K562 (cell line): Measurements from ENCODE around the gene MSI1. TPM values are rescaled to one million over a fixed set of nuclear protein-coding genes. Genes with fewer than 3 reads are reported as not detected.
A peak's percentile ranks its signal among the peaks of the same experiment; 100 is the strongest.

Experiments used
- ARHGAP35 ChIP-seq: fragments of 450-650 bp; IDR thresholded peaks from 2 replicates; pipeline ENCODE4 v1.6.1; 2018; ENCODE audit not compliant: partially characterized antibody
- CTBP1 ChIP-seq: fragments of 450-650 bp; IDR thresholded peaks from 2 replicates; pipeline ENCODE4 v1.6.1; 2016; ENCODE audit warnings: borderline replicate concordance
- DACH1 ChIP-seq: fragments of 450-650 bp; IDR thresholded peaks from 2 replicates; pipeline ENCODE4 v1.6.1; 2018; ENCODE audit not compliant: partially characterized antibody
- ELF1 ChIP-seq: fragments of 200-800 bp; sonication (Bioruptor generic); IDR thresholded peaks from 2 replicates; pipeline ENCODE4 v1.6.1; 2016; ENCODE audit warnings: missing genetic modification characterization, missing compliant biosample characterization
- ELK3 ChIP-seq: fragments of 450-650 bp; formaldehyde crosslinking; IDR thresholded peaks from 2 replicates; pipeline ENCODE4 v1.4.0; 2020; ENCODE audit warnings: mild to moderate bottlenecking
- EWSR1 ChIP-seq: fragments of 450-650 bp; IDR thresholded peaks from 2 replicates; pipeline ENCODE4 v1.6.1; 2018; ENCODE audit warnings: borderline replicate concordance, mild to moderate bottlenecking, low read depth, moderate library complexity; ENCODE audit not compliant: partially characterized antibody
- GABPB1 ChIP-seq: sonication (generic); formaldehyde crosslinking; IDR thresholded peaks from 2 replicates; pipeline ENCODE4 v1.8.0; 2022; ENCODE audit warnings: mild to moderate bottlenecking, missing genetic modification reagents
- GTF2B ChIP-seq: IDR thresholded peaks from 2 replicates; pipeline ENCODE4 v1.6.1; 2011; ENCODE audit not compliant: insufficient read length; ENCODE audit errors: extremely low read depth
- HNRNPH1 ChIP-seq: fragments of 200-400 bp; formaldehyde crosslinking; optimal IDR thresholded peaks from 2 replicates; pipeline ENCODE3; 2017; ENCODE audit warnings: low read depth, mild to moderate bottlenecking, low read length, moderate library complexity
- KLF13 ChIP-seq: fragments of 450-650 bp; IDR thresholded peaks from 2 replicates; pipeline ENCODE4 v1.6.1; 2016; ENCODE audit warnings: missing genetic modification characterization, low read depth, mild to moderate bottlenecking, missing compliant biosample characterization, moderate library complexity, borderline replicate concordance
- MXI1 ChIP-seq: IDR thresholded peaks from 2 replicates; pipeline ENCODE4 v1.6.1; 2011; ENCODE audit warnings: low read depth, mild to moderate bottlenecking, improper control_type of control experiment, low read length
- NCOA1 ChIP-seq: fragments of 450-650 bp; IDR thresholded peaks from 2 replicates; pipeline ENCODE4 v1.6.1; 2016; ENCODE audit warnings: low read depth
- NFYB ChIP-seq: IDR thresholded peaks from 2 replicates; pipeline ENCODE4 v1.6.1; 2011; ENCODE audit warnings: mild to moderate bottlenecking, moderate library complexity; ENCODE audit not compliant: insufficient read length; ENCODE audit errors: extremely low read depth
- NR4A1 ChIP-seq, 2 experiments: fragments of 250-450 bp in 1 of 2; fragments of 450-650 bp in 1 of 2; sonication (Bioruptor Pico) in 1 of 2; IDR thresholded peaks; 2 replicates each; pipeline versions ENCODE4 v1.4.0 to v1.6.1; 2016 to 2020; ENCODE audit warnings: mild to moderate bottlenecking in 2 of 2, missing compliant biosample characterization in 1 of 2, missing genetic modification characterization in 1 of 2, moderate library complexity in 1 of 2
- PHF21A ChIP-seq: fragments of 450-650 bp; IDR thresholded peaks from 2 replicates; pipeline ENCODE4 v1.6.1; 2017; ENCODE audit warnings: low read depth, borderline replicate concordance
- RBFOX2 ChIP-seq: fragments of 200-400 bp; formaldehyde crosslinking; IDR thresholded peaks from 2 replicates; pipeline ENCODE4 v1.6.1; 2017; ENCODE audit warnings: low read depth, mild to moderate bottlenecking, low read length, moderate library complexity
- VEZF1 ChIP-seq: fragments of 200-800 bp; sonication (Bioruptor generic); IDR thresholded peaks from 2 replicates; pipeline ENCODE4 v1.6.1; 2017; ENCODE audit warnings: missing genetic modification characterization, missing compliant biosample characterization
- ZBTB11 ChIP-seq, 3 experiments: fragments of 200-800 bp in 1 of 3; fragments of 250-450 bp in 1 of 3; fragments of 450-650 bp in 1 of 3; sonication (Bioruptor Pico) in 1 of 3; sonication (Bioruptor generic) in 1 of 3; formaldehyde crosslinking in 1 of 3; IDR thresholded peaks; 2 replicates each; pipeline versions ENCODE4 v1.6.1 to v1.8.0; 2016 to 2022; ENCODE audit warnings: mild to moderate bottlenecking in 2 of 3, missing genetic modification characterization in 2 of 3, missing compliant biosample characterization in 1 of 3, moderate library complexity in 1 of 3
- ZNF143 ChIP-seq: sonication (generic); formaldehyde crosslinking; IDR thresholded peaks from 2 replicates; pipeline ENCODE4 v1.9.0; 2022; ENCODE audit warnings: mild to moderate bottlenecking, missing genetic modification reagents
- ZNF57 ChIP-seq: fragments of 450-650 bp; formaldehyde crosslinking; IDR thresholded peaks from 2 replicates; pipeline ENCODE4 v1.4.0; 2020; ENCODE audit warnings: mild to moderate bottlenecking, moderate library complexity
- polyA plus RNA-seq, 8 experiments: library from polyadenylated mRNA; depleted of rRNA in 4 of 8; stranded (reverse) in 5 of 8; unstranded in 3 of 8; fragments of >200 nt; fragmentation: Nextera tagmentation in 2 of 8; fragmentation: Illumina TruSeq in 1 of 8; extraction: Ambion mirVana in 2 of 8; extraction: Trizol in 1 of 8; gene quantifications; 2 replicates each; pipeline versions ENCODE4 v1.2.1 to v1.2.3, GENCODE V29; 2011 to 2014; ENCODE audit warnings: inconsistent platforms in 1 of 8, missing spikeins in 1 of 8
- total RNA-seq, 7 experiments: library from RNA; depleted of rRNA in 6 of 7; stranded (reverse); fragments of >200 nt in 6 of 7; fragmentation: Illumina TruSeq in 2 of 7; extraction: Trizol in 2 of 7; gene quantifications; 2 replicates each; pipeline versions ENCODE4 v1.2.1 to v1.2.3, GENCODE V29; 2011 to 2021; ENCODE audit warnings: low replicate concordance in 1 of 7

MSI1 gene
- total and polyA plus RNA-seq, 9 of the 15 experiments (the other 6 are each of a cell fraction or from before 2014, with no cell fraction given): 0.16 TPM; not detected in 8

- peak; percentile 97 for TF ChIP-seq ARHGAP35
- peak; percentile 88 for TF ChIP-seq ZNF143 (CRISPR knock-in tag)
- TF ChIP-seq NR4A1 (CRISPR knock-in tag; IDR thresholded peaks at IDR 0.05): no peak
- no peak for TF ChIP-seq NR4A1 (tag; IDR thresholded peaks at IDR 0.05)
- TF ChIP-seq GABPB1 (CRISPR knock-in tag): 0 out of 2 replicates have a peak, but pooled peaks have one; percentile 45
- peak in 2 of 3 experiments; percentile 25 to 75; a peak in 2 of 6 replicates for TF ChIP-seq ZBTB11 (CRISPR knock-in tag; IDR thresholded peaks at IDR 0.05)
- no peak for TF ChIP-seq ELK3 (CRISPR knock-in tag)
- peak; percentile 85 for TF ChIP-seq MXI1
- TF ChIP-seq PHF21A: peak; percentile 74; the same call in 1 of the 2 replicates
- TF ChIP-seq GTF2B: peak; percentile 99
- TF ChIP-seq ZNF57: no peak
- TF ChIP-seq NFYB: no peak
- TF ChIP-seq EWSR1: peak; percentile 94
- peak; percentile 89 for TF ChIP-seq DACH1
- TF ChIP-seq NCOA1: peak; percentile 58; the same call in 1 of the 2 replicates
- TF ChIP-seq ELF1: peak; percentile 63; the same call in 1 of the 2 replicates
- peak; percentile 90 for TF ChIP-seq RBFOX2
- peak; percentile 53 for TF ChIP-seq VEZF1 (CRISPR knock-in tag)
- TF ChIP-seq CTBP1: peak; percentile 31
- TF ChIP-seq KLF13: peak; percentile 89
- TF ChIP-seq HNRNPH1: peak; percentile 38
These were observed 76.1 kb downstream of the MSI1 start, which contains the start of gene RNU4-1 (continued) for GRCh38 chr12:120292661-120293531.
